OCI-LY3 (cell line): Measurements from ENCODE around the gene DNAH11.

Experiments
- EZH2phosphoT487 ChIP-seq: fragments of 200-600 bp; shearing (Covaris generic); IDR thresholded peaks from 2 replicates; pipeline ENCODE4 v1.6.1; 2018; ENCODE audit warnings: antibody characterized with exemption, mixed run types, low read depth
- TF ChIP-seq, protein P1 (sequence below): fragments of 200-600, 300-600 bp; sonication (generic); IDR thresholded peaks from 2 replicates; pipeline ENCODE4 v1.5.1; 2014; ENCODE audit warnings: antibody characterized with exemption, low read length, low read depth

DNA sequence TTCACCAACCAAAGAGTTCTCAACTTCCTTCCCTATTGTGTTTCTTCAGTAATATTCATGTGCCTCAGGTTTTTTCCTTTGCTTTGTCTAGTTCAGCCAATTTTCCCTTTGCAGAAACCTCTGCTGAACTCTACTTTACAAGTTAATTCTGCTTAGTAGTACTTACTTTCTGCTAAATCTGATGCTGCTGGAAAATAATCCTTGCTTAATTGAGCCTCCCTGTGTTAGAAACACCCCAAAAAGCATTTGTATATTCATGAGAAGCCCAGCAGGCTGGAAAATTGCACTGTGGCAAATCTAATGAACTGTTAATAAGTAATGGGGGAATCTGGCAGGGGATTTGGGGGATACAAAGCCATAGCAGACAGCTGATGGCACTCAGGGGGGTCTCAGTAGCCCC is 324.4 kb downstream of the DNAH11 start:
- TF ChIP-seq, protein P1, sequence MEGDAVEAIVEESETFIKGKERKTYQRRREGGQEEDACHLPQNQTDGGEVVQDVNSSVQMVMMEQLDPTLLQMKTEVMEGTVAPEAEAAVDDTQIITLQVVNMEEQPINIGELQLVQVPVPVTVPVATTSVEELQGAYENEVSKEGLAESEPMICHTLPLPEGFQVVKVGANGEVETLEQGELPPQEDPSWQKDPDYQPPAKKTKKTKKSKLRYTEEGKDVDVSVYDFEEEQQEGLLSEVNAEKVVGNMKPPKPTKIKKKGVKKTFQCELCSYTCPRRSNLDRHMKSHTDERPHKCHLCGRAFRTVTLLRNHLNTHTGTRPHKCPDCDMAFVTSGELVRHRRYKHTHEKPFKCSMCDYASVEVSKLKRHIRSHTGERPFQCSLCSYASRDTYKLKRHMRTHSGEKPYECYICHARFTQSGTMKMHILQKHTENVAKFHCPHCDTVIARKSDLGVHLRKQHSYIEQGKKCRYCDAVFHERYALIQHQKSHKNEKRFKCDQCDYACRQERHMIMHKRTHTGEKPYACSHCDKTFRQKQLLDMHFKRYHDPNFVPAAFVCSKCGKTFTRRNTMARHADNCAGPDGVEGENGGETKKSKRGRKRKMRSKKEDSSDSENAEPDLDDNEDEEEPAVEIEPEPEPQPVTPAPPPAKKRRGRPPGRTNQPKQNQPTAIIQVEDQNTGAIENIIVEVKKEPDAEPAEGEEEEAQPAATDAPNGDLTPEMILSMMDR, result no peak
- TF ChIP-seq EZH2phosphoT487, result no peak
